ENCODE data around the gene KRTAP10-2. TPM values are rescaled to one million over a fixed set of nuclear protein-coding genes. Genes with fewer than 3 reads are reported as not detected.

Gene KRTAP10-2
- total RNA-seq, 1 experiment from 2014 or later = not detected

DNA sequence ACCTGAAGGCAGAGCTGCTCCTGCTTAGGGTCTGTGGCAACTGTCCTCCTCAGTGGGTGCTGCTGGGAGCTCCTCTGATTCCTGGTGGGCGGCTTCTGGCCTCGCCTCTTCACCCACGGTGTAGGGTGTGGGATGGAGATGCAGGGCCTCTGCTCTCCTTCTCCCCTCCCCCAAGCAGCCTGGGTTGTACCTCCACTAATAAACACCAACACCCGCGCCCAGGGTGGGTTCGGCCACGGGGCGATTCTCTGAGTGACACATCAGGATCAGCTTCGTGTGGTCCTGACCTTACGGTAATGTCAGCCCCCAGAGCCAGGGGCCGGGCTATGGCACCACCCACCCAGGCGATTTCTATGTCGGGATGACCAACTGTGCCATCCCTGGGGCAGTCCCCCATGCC lies 35.0 kb downstream of the KRTAP10-2 start:
- ChIA-PET POLR2A (interaction anchor here (0.7 kb wide), 1 partner anchor 16 kb away, joined by 3 read pairs; no protein-coding TSS in a partner anchor), CTCF (interaction anchor here (1.0 to 1.2 kb wide), 2 partner anchors 226 to 277 kb away, joined by 3 read pairs; no protein-coding TSS in a partner anchor)
- no peak overlapping the region for H3K4me3 Mint-ChIP-seq (ENCODE audit: unreplicated experiment)
- peaks cover 24% of the 10 kb centered on the region for H3K27me3 Mint-ChIP-seq (ENCODE audit: insufficient read depth, unreplicated experiment)
- no peaks in the 10 kb centered on the region for H3K36me3 Mint-ChIP-seq (ENCODE audit: insufficient read depth, unreplicated experiment)
- TF ChIP-seq, protein P1, sequence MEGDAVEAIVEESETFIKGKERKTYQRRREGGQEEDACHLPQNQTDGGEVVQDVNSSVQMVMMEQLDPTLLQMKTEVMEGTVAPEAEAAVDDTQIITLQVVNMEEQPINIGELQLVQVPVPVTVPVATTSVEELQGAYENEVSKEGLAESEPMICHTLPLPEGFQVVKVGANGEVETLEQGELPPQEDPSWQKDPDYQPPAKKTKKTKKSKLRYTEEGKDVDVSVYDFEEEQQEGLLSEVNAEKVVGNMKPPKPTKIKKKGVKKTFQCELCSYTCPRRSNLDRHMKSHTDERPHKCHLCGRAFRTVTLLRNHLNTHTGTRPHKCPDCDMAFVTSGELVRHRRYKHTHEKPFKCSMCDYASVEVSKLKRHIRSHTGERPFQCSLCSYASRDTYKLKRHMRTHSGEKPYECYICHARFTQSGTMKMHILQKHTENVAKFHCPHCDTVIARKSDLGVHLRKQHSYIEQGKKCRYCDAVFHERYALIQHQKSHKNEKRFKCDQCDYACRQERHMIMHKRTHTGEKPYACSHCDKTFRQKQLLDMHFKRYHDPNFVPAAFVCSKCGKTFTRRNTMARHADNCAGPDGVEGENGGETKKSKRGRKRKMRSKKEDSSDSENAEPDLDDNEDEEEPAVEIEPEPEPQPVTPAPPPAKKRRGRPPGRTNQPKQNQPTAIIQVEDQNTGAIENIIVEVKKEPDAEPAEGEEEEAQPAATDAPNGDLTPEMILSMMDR (IDR thresholded peaks at IDR 0.05; ENCODE audit: unreplicated experiment) = no peak
- no peak overlapping the region for H3K27ac Mint-ChIP-seq (ENCODE audit: low read depth, unreplicated experiment)
- DNase-seq (ENCODE audit: unreplicated experiment) = no peak
- no peaks in the 10 kb centered on the region for H3K9me3 Mint-ChIP-seq (ENCODE audit: unreplicated experiment)
- intact Hi-C loops (cut with micrococcal nuclease) = no loop called here
- BruUV-seq (replicated peaks) = no TSS peak
- H3K4me1 Mint-ChIP-seq (ENCODE audit: insufficient read depth, unreplicated experiment) = no peaks in the 10 kb centered on the region

- H3K36me3 Mint-ChIP-seq (ENCODE audit: insufficient read depth, unreplicated experiment) = no peaks in the 10 kb centered on the region
- POLR2A ChIA-PET = interaction anchor here (0.7 kb wide), 1 partner anchor 15 kb away, joined by 3 read pairs; no protein-coding TSS in a partner anchor
- BruUV-seq (replicated peaks) = no TSS peak
These were observed 35.7 kb downstream of the KRTAP10-2 start for GRCh38 chr21:44515359-44516165.

DNA sequence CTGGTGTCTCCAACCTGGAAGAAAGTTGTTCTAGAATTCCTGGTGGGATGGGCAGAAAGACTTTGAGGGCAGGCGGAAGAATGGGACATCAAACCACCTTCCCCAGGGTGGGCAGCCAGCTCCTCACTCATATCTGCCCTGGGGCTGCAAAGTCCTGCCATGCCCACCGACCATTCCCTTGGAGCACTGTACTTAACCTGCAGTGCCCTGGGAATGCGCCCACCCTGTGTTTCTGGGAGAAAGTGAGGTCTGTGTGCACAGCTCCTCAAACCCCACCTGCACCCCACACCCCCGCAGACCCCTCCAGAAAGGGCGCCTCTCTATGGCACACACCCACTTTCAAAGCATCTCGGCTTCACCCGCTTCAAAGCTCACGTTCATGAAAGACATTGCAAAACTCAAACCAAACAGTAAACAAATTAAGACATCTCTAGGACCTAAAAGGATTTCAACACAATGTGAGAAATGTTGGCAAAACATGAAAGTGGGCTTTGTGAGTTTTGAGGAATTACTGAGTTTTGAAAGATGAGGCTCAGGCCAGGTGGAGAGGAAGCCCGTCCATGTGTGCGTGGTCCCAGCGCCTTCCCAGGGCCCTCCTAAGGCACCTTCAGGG lies 36.5 kb downstream of the KRTAP10-2 start:
- CTCF ChIA-PET = interaction anchor here (0.5 kb wide), 1 partner anchor 691 kb away, joined by 3 read pairs; no protein-coding TSS in a partner anchor
- no peak overlapping the region for H3K27ac Mint-ChIP-seq (ENCODE audit: low read depth, unreplicated experiment)

More at GRCh38 chr21:44515359-44516165, 35.7 kb downstream of the KRTAP10-2 start:
- no peak for DNase-seq (ENCODE audit: unreplicated experiment)
- TF ChIP-seq, protein P1 (IDR thresholded peaks at IDR 0.05; ENCODE audit: unreplicated experiment) = no peak
- CTCF ChIA-PET = interaction anchor here (1.0 to 1.2 kb wide), 2 partner anchors 227 to 278 kb away, joined by 3 read pairs; no protein-coding TSS in a partner anchor
- intact Hi-C loops (cut with micrococcal nuclease) = no loop called here
- H3K27ac Mint-ChIP-seq (ENCODE audit: low read depth, unreplicated experiment) = no peak overlapping the region
- H3K4me1 Mint-ChIP-seq (ENCODE audit: insufficient read depth, unreplicated experiment) = no peaks in the 10 kb centered on the region
- no peaks in the 10 kb centered on the region for H3K9me3 Mint-ChIP-seq (ENCODE audit: unreplicated experiment)
- H3K27me3 Mint-ChIP-seq (ENCODE audit: insufficient read depth, unreplicated experiment) = peaks cover 28% of the 10 kb centered on the region
- H3K4me3 Mint-ChIP-seq (ENCODE audit: unreplicated experiment) = no peak overlapping the region

More for the DNA sequence above, 36.5 kb downstream of the KRTAP10-2 start:
- Mint-ChIP-seq H3K4me1 (ENCODE audit: insufficient read depth, unreplicated experiment) (peaks cover 1% of the 10 kb centered on the region), H3K27me3 (ENCODE audit: insufficient read depth, unreplicated experiment) (peaks cover 26% of the 10 kb centered on the region), H3K9me3 (ENCODE audit: unreplicated experiment) (no peaks in the 10 kb centered on the region), H3K36me3 (ENCODE audit: insufficient read depth, unreplicated experiment) (no peaks in the 10 kb centered on the region), H3K4me3 (ENCODE audit: unreplicated experiment) (no peak overlapping the region)
- TF ChIP-seq, protein P1 (IDR thresholded peaks at IDR 0.05; ENCODE audit: unreplicated experiment) = no peak
- intact Hi-C loops (cut with micrococcal nuclease) = loop anchor here (5.0 kb wide), 1 partner anchor 412 kb away; no protein-coding TSS in a partner anchor
- no peak for DNase-seq (ENCODE audit: unreplicated experiment)
- POLR2A ChIA-PET = no interaction called here
- BruUV-seq (replicated peaks) = no TSS peak
